GM19467 (cell line): ENCODE results near the gene ATP10A.
"Not testable (repeated sequence)": the region's sequence is repeated elsewhere in the genome, so short reads cannot be mapped to it uniquely, and the experiment has no call there.

Experiments
- ATAC-seq: cut with Tn5 transposase; IDR thresholded peaks from one replicate; pipeline ENCODE4 v1.9.1; 2021; ENCODE audit warnings: mild to moderate bottlenecking, moderate library complexity; ENCODE audit not compliant: unreplicated experiment

The ATP10A gene

GRCh38 chr15:25883463-25884259, 20.5 kb upstream of the ATP10A start:
- ATAC-seq = no peak

DNA sequence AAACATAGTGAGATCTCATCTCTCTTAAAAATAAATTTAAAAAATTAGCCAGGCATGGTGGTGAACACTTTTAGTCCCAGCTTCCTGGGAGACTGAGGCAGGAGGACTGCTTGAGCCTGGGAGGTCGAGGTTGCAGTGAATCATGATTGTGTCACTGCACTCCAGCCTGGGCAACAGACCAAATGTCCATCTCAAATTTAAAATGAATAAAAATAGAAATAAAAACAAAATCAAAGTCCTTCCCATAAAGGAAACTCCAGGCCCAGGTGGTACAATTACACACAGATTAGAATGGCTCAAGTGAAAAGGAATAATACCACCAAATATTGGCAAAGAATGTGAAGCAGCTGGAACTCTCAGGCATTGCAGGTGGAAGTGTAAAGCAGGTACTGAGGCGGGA, 19.3 kb upstream of the ATP10A start:
- no peak for ATAC-seq

- ATAC-seq = not testable (repeated sequence)
Measured at GRCh38 chr15:25880877-25881276, 17.8 kb upstream of the ATP10A start.

DNA sequence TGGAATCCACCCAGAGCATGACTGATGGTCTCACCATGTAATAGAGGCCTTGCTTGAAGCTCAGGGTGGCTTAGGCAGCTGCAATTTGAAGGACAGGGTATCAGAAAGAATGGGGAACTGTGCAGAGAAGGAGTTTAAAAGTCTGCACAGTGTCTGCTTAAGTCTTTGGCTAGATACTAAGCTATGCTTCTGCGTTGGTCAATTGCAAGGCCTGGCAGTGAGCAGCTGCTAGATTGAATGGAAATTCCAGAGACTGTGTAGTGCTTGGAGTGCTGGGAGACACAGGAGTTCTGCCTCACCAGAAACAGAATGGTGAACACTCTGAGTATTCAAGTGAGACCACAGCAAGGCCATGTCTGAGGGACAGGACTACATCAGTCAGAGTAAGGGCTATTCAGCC, 17.3 kb upstream of the ATP10A start:
- no peak for ATAC-seq

GRCh38 chr15:25879438-25879837, 16.3 kb upstream of the ATP10A start:
- no peak for ATAC-seq

- no peak for ATAC-seq
Measured at GRCh38 chr15:25877681-25878080, 14.6 kb upstream of the ATP10A start.

- no peak for ATAC-seq
Measured at GRCh38 chr15:25876231-25877140, 13.4 kb upstream of the ATP10A start.

GRCh38 chr15:25875566-25875965, 12.4 kb upstream of the ATP10A start:
- ATAC-seq = no peak

DNA sequence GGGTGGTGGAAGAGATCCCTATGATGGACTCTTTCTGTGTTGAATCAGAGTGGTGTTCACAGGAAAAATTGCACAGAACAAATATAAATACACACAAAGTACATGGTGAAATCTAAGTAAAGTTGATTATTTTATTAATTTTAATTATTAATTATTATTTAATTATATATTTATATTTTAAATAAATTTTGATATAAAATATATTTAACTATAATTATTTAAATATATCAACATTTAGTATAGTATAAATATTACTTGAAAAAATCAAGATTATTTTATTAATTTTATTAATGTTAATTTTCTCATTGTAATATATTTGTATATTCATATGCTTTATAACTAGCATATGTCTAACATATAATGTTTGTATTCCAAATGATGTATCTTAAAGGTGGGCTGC, 11.3 kb upstream of the ATP10A start:
- no peak for ATAC-seq

- ATAC-seq = no peak
Measured at GRCh38 chr15:25871403-25871802, 8.3 kb upstream of the ATP10A start.

- no peak for ATAC-seq
Measured at GRCh38 chr15:25870938-25871337, 7.8 kb upstream of the ATP10A start.

- ATAC-seq = no peak
Measured at GRCh38 chr15:25869701-25870100, 6.6 kb upstream of the ATP10A start.

DNA sequence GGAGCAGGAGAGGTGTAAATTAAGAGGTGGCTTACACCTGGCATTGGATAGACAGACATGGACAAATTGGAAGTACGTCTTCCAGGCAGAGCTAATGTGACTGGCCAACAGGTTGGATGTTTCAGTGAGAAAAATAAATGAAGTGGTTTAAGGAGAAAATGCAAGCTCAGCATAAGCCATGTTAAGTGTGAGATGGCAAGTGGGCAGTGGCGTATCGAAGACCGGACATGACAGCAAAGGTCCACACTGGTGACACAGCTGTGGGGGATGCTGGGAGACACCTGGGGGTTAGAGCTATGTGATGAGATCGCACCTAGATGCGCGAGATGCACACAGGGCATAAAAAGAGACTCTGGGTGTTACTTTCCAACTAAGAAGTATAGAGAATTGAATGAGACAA, 3.7 kb upstream of the ATP10A start:
- no peak for ATAC-seq

DNA sequence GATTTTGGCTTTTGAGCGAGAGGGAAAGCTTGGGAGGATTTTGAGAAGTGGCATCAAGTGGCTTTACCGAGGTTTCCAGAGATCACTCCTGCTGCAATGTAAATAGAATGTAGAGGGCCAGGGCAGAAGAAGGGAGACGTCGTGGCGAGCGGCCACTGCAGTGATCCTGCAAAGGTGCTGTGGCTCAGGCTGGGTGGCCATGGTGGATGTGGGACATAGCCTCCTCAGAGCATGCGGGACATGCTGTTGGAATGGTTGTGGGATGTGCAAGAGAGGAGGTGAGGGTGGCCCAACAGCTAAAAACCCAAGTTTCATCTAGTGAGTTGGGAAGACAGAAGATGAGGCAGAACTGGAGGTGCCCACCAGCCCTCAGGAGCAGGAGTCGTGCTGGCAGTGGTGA, 3.1 kb upstream of the ATP10A start:
- no peak for ATAC-seq

DNA sequence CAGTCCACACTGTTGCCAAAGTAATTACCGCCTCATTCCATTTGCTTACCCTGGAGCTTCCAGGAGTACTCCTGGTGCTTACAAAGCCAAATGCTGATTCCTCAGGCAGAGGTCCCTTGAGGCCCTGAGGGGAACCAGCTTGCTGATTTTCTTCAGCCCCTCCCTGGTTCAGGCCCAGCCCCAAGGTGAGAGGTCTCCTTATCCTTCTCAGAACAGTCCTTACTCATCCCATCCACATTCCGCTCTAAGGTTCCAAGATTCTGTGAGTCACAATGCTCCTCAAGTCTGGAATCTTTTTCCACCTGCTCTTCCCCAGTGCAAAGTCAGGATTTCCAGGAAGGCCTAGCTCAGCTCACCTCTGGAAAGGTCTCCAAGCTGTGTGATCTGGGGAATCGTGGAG, 1.8 kb upstream of the ATP10A start:
- no peak for ATAC-seq

DNA sequence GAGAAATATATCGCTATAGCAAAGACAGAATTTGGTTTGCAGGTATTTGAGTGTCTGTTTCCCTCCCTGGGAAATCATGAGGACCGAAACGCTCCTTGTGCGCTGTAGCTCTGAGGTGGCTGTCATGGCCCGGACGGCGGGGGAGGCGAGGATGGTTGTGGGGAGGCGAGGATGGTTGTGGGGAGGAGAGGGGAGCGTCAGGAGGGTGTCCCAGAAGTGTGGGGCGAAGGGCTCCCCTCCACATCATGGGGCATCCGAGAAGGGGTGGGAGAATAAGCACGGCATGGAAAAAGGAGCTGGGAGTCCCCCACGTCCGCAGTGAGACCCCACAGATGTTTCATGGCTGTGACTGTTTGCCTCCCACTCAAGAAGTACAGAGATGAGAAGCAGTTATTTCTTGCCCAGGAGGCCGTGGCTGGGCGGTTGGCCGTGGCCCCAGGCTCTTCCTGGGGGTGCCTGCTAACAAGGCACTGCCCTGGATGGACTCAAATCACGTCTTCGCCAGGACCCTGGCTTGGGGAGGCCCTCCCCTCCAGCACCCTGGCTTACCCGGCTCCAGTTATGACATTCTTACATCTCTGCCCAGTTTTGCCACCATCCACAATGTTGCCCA, 947 bp upstream of the ATP10A start:
- no peak for ATAC-seq

DNA sequence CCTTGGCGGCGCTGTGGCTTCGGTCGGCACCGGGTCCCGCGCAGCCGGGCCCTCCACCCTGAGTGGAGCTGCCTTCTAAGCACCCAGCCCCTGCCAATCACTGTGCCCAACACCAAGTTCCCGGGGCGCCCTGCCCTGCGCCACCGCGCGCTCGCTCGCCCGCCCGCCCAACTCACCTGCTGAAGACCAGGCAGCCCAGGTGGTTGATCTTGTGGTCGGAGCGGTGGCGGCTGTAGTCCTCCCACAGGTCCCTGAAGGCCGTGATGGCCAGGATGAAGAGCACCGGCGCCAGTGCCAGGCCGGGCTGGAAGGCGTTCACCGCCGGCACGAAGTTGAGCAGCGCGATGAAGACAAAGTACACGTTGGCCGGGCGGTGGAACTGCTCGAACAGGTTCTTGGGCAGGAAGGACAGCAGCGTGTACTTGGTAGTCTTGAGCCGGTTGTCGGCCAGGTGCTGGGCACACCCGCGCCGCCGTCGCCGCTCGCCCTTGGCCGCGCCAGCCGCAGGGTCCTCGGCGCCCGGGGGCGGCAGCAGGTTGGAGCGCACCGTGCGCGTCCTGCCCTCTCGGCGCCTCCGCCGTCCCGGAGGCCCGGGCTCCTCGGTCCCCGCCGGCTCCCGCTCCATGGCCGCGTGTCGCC, 536 bp downstream of the ATP10A start:
- ATAC-seq = no peak

DNA sequence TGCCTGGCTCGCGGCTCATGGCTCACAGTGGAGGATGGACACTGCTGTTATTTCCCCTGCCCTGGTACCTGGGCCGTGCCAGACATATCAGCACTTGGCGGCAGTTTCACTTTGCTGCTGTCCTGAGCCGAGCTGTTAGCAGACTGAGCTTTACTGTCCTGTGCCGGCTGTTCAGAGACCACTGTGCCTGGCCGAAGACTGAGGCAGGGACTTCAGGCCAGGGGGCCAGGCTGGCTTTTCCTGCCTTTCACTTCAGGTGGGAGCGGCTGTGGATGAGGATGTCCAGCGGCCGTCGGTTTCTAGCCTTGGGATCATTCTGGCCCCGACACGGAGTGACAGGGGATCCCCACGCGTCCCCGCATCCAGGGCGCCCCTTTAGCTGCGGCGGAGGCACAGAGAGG, 1.1 kb downstream of the ATP10A start:
- ATAC-seq = no peak

DNA sequence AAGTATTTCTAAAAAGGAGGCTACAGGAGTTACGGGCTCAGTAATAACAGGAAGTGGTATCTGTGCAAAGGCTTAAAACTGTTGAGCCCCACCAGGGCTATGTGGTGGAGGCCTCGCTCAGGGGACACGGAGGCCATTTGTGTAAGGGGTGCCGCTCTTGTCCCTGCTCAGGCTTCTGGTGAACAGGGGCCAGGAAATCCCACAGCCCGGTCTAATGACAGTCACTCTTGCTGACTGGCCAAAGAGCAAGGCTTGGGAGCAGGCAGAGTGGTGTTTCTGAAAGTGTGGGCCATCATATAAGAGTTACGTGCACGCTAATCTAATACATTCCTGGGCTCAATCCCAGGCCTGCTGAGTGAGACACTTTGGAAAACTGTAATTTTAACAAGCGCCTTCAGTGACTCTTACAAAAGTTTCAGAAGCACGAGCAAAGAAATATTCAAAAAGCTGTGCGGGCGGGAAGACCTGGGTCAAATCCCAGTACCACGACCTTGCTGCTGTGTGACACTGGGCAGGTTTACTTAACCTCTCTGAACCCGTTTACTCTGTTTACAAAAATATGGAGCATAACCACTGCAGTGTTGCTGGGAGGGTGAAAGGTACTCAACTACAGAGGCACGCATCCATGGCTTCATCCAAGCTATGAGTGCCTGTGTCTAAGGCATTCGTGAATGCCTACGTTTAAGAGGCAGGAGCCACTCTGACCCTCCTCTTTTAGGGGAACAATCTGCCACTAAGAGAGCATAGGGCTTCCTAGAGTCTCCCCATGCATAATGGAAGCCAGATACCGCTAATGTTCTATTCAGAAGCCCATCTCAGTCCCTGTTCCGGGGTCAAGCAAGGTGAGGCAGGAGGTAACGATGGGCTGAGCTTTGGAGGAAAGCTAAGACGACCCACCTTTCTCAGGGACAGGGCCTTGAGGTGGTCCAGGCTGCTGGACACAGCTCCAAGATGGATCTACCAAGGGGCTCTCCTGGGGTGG, 2.0 kb downstream of the ATP10A start:
- ATAC-seq = no peak
